Kidney (tissue), 14 donors: Measurements from ENCODE around the gene CAVIN1. TPM values are rescaled to one million over a fixed set of nuclear protein-coding genes. Genes with fewer than 3 reads are reported as not detected.
A peak's percentile ranks its signal among the peaks of the same experiment; 100 is the strongest.

Experiments used
- DNase-seq, 5 donors: peaks; one replicate each; pipeline ENCODE4 v3.0.0-alpha.2; 2013 to 2020
- FAIRE-seq: peaks from 2 replicates; lab custom pipeline; 2012; peaks lifted over from hg19 to GRCh38; lab: Jason Lieb, UNC
- H3K27ac ChIP-seq, 2 donors: one replicate each; pipeline ENCODE4 v1.7.0; 2013; ENCODE audit warnings: low read depth in 2 of 2, low read length in 2 of 2, inconsistent platforms in 1 of 2
- H3K27me3 ChIP-seq: one replicate; pipeline ENCODE4 v1.7.1; 2013; ENCODE audit warnings: low read length, inconsistent platforms; ENCODE audit not compliant: control insufficient read depth, insufficient read depth
- H3K36me3 ChIP-seq, 3 donors: one replicate each; pipeline versions ENCODE4 v1.7.0 to v1.7.1; 2013; ENCODE audit warnings: low read length in 3 of 3, control low read depth in 1 of 3, inconsistent platforms in 1 of 3; ENCODE audit not compliant: insufficient read depth in 3 of 3, control insufficient read depth in 2 of 3
- H3K4me1 ChIP-seq, 3 donors: one replicate each; pipeline versions ENCODE4 v1.7.0 to v1.7.1; 2013; ENCODE audit warnings: low read length in 3 of 3, inconsistent platforms in 1 of 3, low read depth in 1 of 3; ENCODE audit not compliant: control insufficient read depth in 2 of 3, insufficient read depth in 2 of 3
- H3K4me3 ChIP-seq, 3 donors: one replicate each; pipeline versions ENCODE4 v1.7.0 to v1.8.1; 2013; ENCODE audit warnings: low read length in 3 of 3, control low read depth in 1 of 3, inconsistent platforms in 1 of 3
- H3K9ac ChIP-seq, 3 donors: one replicate each; pipeline versions ENCODE4 v1.7.0 to v1.7.1; 2013; ENCODE audit warnings: low read length in 3 of 3, control low read depth in 1 of 3, inconsistent platforms in 1 of 3
- H3K9me3 ChIP-seq, 3 donors: one replicate each; pipeline versions ENCODE4 v1.7.0 to v1.7.1; 2013; ENCODE audit warnings: low read length in 3 of 3, control low read depth in 1 of 3, inconsistent platforms in 1 of 3; ENCODE audit not compliant: control insufficient read depth in 2 of 3, insufficient read depth in 1 of 3
- intact Hi-C: fragments of 100-400 bp; cut with DNase I; formaldehyde crosslinking; loops from one replicate; pipeline ENCODE4 v1.11.1; 2022
- polyA plus RNA-seq: library from polyadenylated mRNA; stranded (reverse); fragments of 350-450 nt; fragmentation: Illumina TruSeq; extraction: RNeasy Lipid Tissue Mini Kit (QIAGEN cat#74804); gene quantifications from one replicate; pipeline ENCODE4 v1.2.3, GENCODE V29; 2014; ENCODE audit warnings: low read depth, low replicate concordance; ENCODE audit not compliant: insufficient read depth
- total RNA-seq: library from RNA; stranded (reverse); fragmentation: NEBNext Ultra II Directional; extraction: Animal tissue kit (Norgen Biotek cat#: 25700); gene quantifications from one replicate; pipeline ENCODE4 v1.2.1, GENCODE V29; 2021
- TF ChIP-seq, protein P1 (sequence below): IDR thresholded peaks from 3 replicates; pipeline ENCODE4 v1.5.1; 2012; ENCODE audit warnings: mild to moderate bottlenecking, moderate library complexity, borderline replicate concordance; ENCODE audit not compliant: insufficient read depth; ENCODE audit errors: extremely low read depth
- donor health status: control.
- donor health status: control.
- donor health status: control.
- donor health status: control.
- donor health status: control.
- donor health status: DM: yes; HTN: yes; CAD: no.
- donor health status: Normal renal cell carcinoma (clear cell type).

Gene CAVIN1
- total and polyA plus RNA-seq, 2 donors from 2014 or later = 67.1 to 204 TPM

- H3K9me3 ChIP-seq = no peaks in the 10 kb centered on the region
- no peak overlapping the region for H3K9ac ChIP-seq
- H3K27ac ChIP-seq = peak overlapping the region in 1 of 2 donors; percentile 86
- TF ChIP-seq, protein P1, sequence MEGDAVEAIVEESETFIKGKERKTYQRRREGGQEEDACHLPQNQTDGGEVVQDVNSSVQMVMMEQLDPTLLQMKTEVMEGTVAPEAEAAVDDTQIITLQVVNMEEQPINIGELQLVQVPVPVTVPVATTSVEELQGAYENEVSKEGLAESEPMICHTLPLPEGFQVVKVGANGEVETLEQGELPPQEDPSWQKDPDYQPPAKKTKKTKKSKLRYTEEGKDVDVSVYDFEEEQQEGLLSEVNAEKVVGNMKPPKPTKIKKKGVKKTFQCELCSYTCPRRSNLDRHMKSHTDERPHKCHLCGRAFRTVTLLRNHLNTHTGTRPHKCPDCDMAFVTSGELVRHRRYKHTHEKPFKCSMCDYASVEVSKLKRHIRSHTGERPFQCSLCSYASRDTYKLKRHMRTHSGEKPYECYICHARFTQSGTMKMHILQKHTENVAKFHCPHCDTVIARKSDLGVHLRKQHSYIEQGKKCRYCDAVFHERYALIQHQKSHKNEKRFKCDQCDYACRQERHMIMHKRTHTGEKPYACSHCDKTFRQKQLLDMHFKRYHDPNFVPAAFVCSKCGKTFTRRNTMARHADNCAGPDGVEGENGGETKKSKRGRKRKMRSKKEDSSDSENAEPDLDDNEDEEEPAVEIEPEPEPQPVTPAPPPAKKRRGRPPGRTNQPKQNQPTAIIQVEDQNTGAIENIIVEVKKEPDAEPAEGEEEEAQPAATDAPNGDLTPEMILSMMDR = no peak
- FAIRE-seq (no peak), DNase-seq (no peak)
- intact Hi-C loops = no loop called here
- peaks cover 2 to 7% (median 3%) of the 10 kb centered on the region in 3 donors for H3K4me1 ChIP-seq
- H3K36me3 ChIP-seq = no peaks in the 10 kb centered on the region
- no peak overlapping the region for H3K4me3 ChIP-seq
- no peaks in the 10 kb centered on the region for H3K27me3 ChIP-seq
These were observed 33.2 kb downstream of the CAVIN1 start for GRCh38 chr17:42389899-42390298.

GRCh38 chr17:42389135-42389417 is 34.0 kb downstream of the CAVIN1 start:
- Histone ChIP-seq H3K9ac (peak overlapping the region; percentile 2 to 85 (median 83)), H3K9me3 (no peaks in the 10 kb centered on the region), H3K27ac (peak overlapping the region; percentile 86 to 99), H3K4me3 (peak overlapping the region; percentile 37 to 82 (median 69)), H3K4me1 (peaks cover 2 to 7% (median 3%) of the 10 kb centered on the region in 3 donors), H3K36me3 (no peaks in the 10 kb centered on the region), H3K27me3 (no peaks in the 10 kb centered on the region)
- DNase-seq (no peak), FAIRE-seq (no peak)
- intact Hi-C loops = no loop called here
- TF ChIP-seq, protein P1 = no peak

GRCh38 chr17:42388381-42389134 is 34.5 kb downstream of the CAVIN1 start, which contains the start of gene STAT3:
STAT3 (minus strand) TSS chr17:42388442; CDS start chr17:42348516, 39,926 bp downstream.
- peak; percentile 98 for FAIRE-seq
- intact Hi-C loops = no loop called here
- TF ChIP-seq, protein P1 = no peak
- H3K27ac ChIP-seq = peak within 1 kb of the TSS; percentile 98 to 100
- no peaks in the 10 kb centered on the region for H3K36me3 ChIP-seq
- H3K4me1 ChIP-seq = peaks cover 2 to 7% (median 3%) of the 10 kb centered on the region in 3 donors
- peak within 1 kb of the TSS; percentile 85 to 98 (median 96) for H3K9ac ChIP-seq
- peak; percentile 100 for DNase-seq
- H3K27me3 ChIP-seq = no peaks in the 10 kb centered on the region
- no peaks in the 10 kb centered on the region for H3K9me3 ChIP-seq
- peak within 1 kb of the TSS; percentile 75 to 91 (median 82) for H3K4me3 ChIP-seq
